H1 (cell line): Measurements from ENCODE around the gene CACNB4. TPM values are rescaled to one million over a fixed set of nuclear protein-coding genes. Genes with fewer than 3 reads are reported as not detected.

Experiments
- CTCF ChIA-PET: fragments of 300-600 bp; sonication (Branson Sonifier 250); formaldehyde crosslinking; loops from one replicate; lab custom pipeline; 2021; ENCODE audit not compliant: partially characterized antibody; lab: Charles Lee
- POLR2A ChIA-PET: fragments of 300-600 bp; sonication (Branson Sonifier 250); formaldehyde crosslinking; loops from one replicate; lab custom pipeline; 2021; ENCODE audit warnings: inconsistent platforms; ENCODE audit not compliant: partially characterized antibody; lab: Charles Lee
- DNase-seq, 2 experiments: peaks; one replicate each; pipeline versions ENCODE4 v3.0.0 to v3.0.0-alpha.2; 2010 to 2022; ENCODE audit warnings: low spot score in 2 of 2, low read depth in 1 of 2, mixed read lengths in 1 of 2
- FAIRE-seq: peaks from 2 replicates; lab custom pipeline; 2011; peaks lifted over from hg19 to GRCh38; lab: Jason Lieb, UNC
- H2AFZ ChIP-seq: 2 replicates; pipeline ENCODE4 v1.8.1; 2012; ENCODE audit warnings: low read length, inconsistent platforms
- H2AK5ac ChIP-seq: 2 replicates; pipeline ENCODE4 v1.6.1; 2013; ENCODE audit warnings: low read depth, low read length
- H2BK120ac ChIP-seq: replicated peaks from 2 replicates; pipeline ENCODE3; 2013; ENCODE audit warnings: low read depth, low read length, inconsistent platforms
- H2BK12ac ChIP-seq: 2 replicates; pipeline ENCODE4 v1.6.1; 2013; ENCODE audit warnings: low read depth, low read length
- H2BK15ac ChIP-seq: 2 replicates; pipeline ENCODE4 v1.6.1; 2013; ENCODE audit warnings: low read length
- H2BK20ac ChIP-seq: 2 replicates; pipeline ENCODE4 v1.6.1; 2013; ENCODE audit warnings: low read length
- H2BK5ac ChIP-seq: 2 replicates; pipeline ENCODE4 v1.6.1; 2013; ENCODE audit warnings: low read depth, low read length
- H3K14ac ChIP-seq: 2 replicates; pipeline ENCODE4 v1.6.1; 2013; ENCODE audit warnings: inconsistent platforms; ENCODE audit not compliant: insufficient read length
- H3K18ac ChIP-seq: 2 replicates; pipeline ENCODE4 v1.6.1; 2013; ENCODE audit warnings: low read length; ENCODE audit errors: extremely low read depth
- H3K23ac ChIP-seq: 2 replicates; pipeline ENCODE4 v1.6.1; 2013; ENCODE audit warnings: inconsistent platforms; ENCODE audit not compliant: insufficient read length
- H3K23me2 ChIP-seq: 2 replicates; pipeline ENCODE4 v1.6.1; 2013; ENCODE audit warnings: low read depth, low read length
- H3K27ac ChIP-seq: 2 replicates; pipeline ENCODE4 v1.6.1; 2011; ENCODE audit warnings: low read depth, low read length, inconsistent platforms
- H3K27me3 ChIP-seq, 4 experiments: replicated peaks in 1 of 4; 1 replicate in 1 of 4; 2 replicates in 3 of 4; pipeline versions ENCODE4 v1.6.1 to v1.8.1; 2011 to 2013; ENCODE audit warnings: low read length in 3 of 4, mild to moderate bottlenecking in 3 of 4, inconsistent platforms in 2 of 4, mixed read lengths in 2 of 4, moderate library complexity in 1 of 4; ENCODE audit not compliant: control insufficient read depth in 3 of 4, insufficient read depth in 3 of 4; ENCODE audit errors: extremely low read depth in 1 of 4
- H3K36me3 ChIP-seq, 4 experiments: 2 replicates each; pipeline versions ENCODE4 v1.6.1 to v1.8.1; 2011 to 2013; ENCODE audit warnings: mild to moderate bottlenecking in 4 of 4, low read length in 3 of 4, moderate library complexity in 2 of 4, control low read depth in 1 of 4, inconsistent platforms in 1 of 4; ENCODE audit not compliant: insufficient read depth in 4 of 4, control insufficient read depth in 2 of 4
- H3K4ac ChIP-seq: replicated peaks from 2 replicates; pipeline ENCODE3; 2013; ENCODE audit warnings: low read length, low read depth, mixed read lengths, inconsistent platforms; ENCODE audit not compliant: insufficient read length
- H3K4me1 ChIP-seq, 4 experiments: replicated peaks in 1 of 4; 1 replicate in 1 of 4; 2 replicates in 3 of 4; pipeline versions ENCODE4 v1.6.1 to v1.8.1; 2011 to 2013; ENCODE audit warnings: low read length in 3 of 4, inconsistent platforms in 2 of 4, mixed read lengths in 1 of 4; ENCODE audit not compliant: insufficient read depth in 4 of 4, control insufficient read depth in 3 of 4
- H3K4me2 ChIP-seq, 2 experiments: 2 replicates each; pipeline versions ENCODE4 v1.6.1 to v1.8.1; 2011 to 2013; ENCODE audit warnings: low read depth in 2 of 2, low read length in 2 of 2, control low read depth in 1 of 2, inconsistent platforms in 1 of 2, mild to moderate bottlenecking in 1 of 2; ENCODE audit not compliant: insufficient read depth in 1 of 2
- H3K4me3 ChIP-seq, 4 experiments: fragments of 200-600, 300-600 bp in 1 of 4; sonication (generic), shearing (Covaris generic), sonication (Bioruptor Twin) in 1 of 4; 2 replicates each; pipeline versions ENCODE4 v1.5.1 to v1.8.1; 2011 to 2016; ENCODE audit warnings: low read length in 4 of 4, low read depth in 3 of 4, control low read depth in 2 of 4, inconsistent platforms in 2 of 4, mild to moderate bottlenecking in 2 of 4, mixed read lengths in 1 of 4, moderate library complexity in 1 of 4; ENCODE audit not compliant: insufficient read depth in 2 of 4; ENCODE audit errors: extremely low read depth in 1 of 4
- H3K56ac ChIP-seq: replicated peaks from 2 replicates; pipeline ENCODE3; 2013; ENCODE audit warnings: low read depth, mild to moderate bottlenecking, mixed read lengths, low read length, inconsistent platforms; ENCODE audit not compliant: insufficient read length
- H3K79me1 ChIP-seq: 2 replicates; pipeline ENCODE4 v1.6.1; 2013; ENCODE audit warnings: low read depth, low read length, control low read depth
- H3K79me2 ChIP-seq, 2 experiments: 2 replicates each; pipeline versions ENCODE4 v1.6.1 to v1.8.1; 2012 to 2013; ENCODE audit warnings: low read length in 2 of 2, mild to moderate bottlenecking in 2 of 2, inconsistent platforms in 1 of 2; ENCODE audit not compliant: insufficient read depth in 2 of 2, control insufficient read depth in 1 of 2
- H3K9ac ChIP-seq, 4 experiments: replicated peaks in 1 of 4; 1 replicate in 1 of 4; 2 replicates in 3 of 4; pipeline versions ENCODE4 v1.6.1 to v1.8.1; 2011 to 2013; ENCODE audit warnings: low read depth in 3 of 4, low read length in 3 of 4, control low read depth in 2 of 4, mild to moderate bottlenecking in 2 of 4, moderate library complexity in 2 of 4, inconsistent platforms in 1 of 4; ENCODE audit errors: extremely low read depth in 1 of 4
- H3K9me3 ChIP-seq, 2 experiments: 2 replicates each; pipeline versions ENCODE4 v1.6.1 to v1.8.1; 2012 to 2013; ENCODE audit warnings: mild to moderate bottlenecking in 2 of 2, moderate library complexity in 2 of 2, control low read depth in 1 of 2, inconsistent platforms in 1 of 2, low read depth in 1 of 2, low read length in 1 of 2, mixed read lengths in 1 of 2; ENCODE audit not compliant: insufficient read depth in 2 of 2
- H4K20me1 ChIP-seq, 2 experiments: replicated peaks in 1 of 2; 2 replicates each; pipeline versions ENCODE3 to v1.8.1; 2011 to 2013; ENCODE audit warnings: inconsistent platforms in 2 of 2, low read length in 2 of 2, mild to moderate bottlenecking in 1 of 2; ENCODE audit not compliant: insufficient read depth in 2 of 2, control insufficient read depth in 1 of 2
- H4K5ac ChIP-seq: 2 replicates; pipeline ENCODE4 v1.6.1; 2013; ENCODE audit warnings: low read length, low read depth, mixed read lengths, inconsistent platforms; ENCODE audit not compliant: insufficient read length
- H4K8ac ChIP-seq: 2 replicates; pipeline ENCODE4 v1.8.0; 2013; ENCODE audit warnings: mild to moderate bottlenecking, moderate library complexity, low read length, inconsistent platforms; ENCODE audit not compliant: insufficient read depth; ENCODE audit errors: extremely low read depth
- H4K91ac ChIP-seq: replicated peaks from 2 replicates; pipeline ENCODE3; 2013; ENCODE audit warnings: low read length, mixed read lengths, inconsistent platforms; ENCODE audit not compliant: insufficient read length
- ATF2 ChIP-seq: IDR thresholded peaks from 2 replicates; pipeline ENCODE4 v1.6.1; 2012; ENCODE audit warnings: low read length, inconsistent platforms
- ATF3 ChIP-seq: IDR thresholded peaks from 2 replicates; pipeline ENCODE4 v1.6.1; 2011; ENCODE audit warnings: low read depth, mild to moderate bottlenecking, low read length; ENCODE audit not compliant: insufficient read depth
- CEBPB ChIP-seq: IDR thresholded peaks from 2 replicates; pipeline ENCODE4 v1.6.1; 2012; ENCODE audit warnings: low read depth, low read length
- CHD2 ChIP-seq: IDR thresholded peaks from 2 replicates; pipeline ENCODE4 v1.6.1; 2012; ENCODE audit warnings: low read length, improper control_type of control experiment
- GTF2F1 ChIP-seq: IDR thresholded peaks from 2 replicates; pipeline ENCODE4 v1.6.1; 2012; ENCODE audit warnings: low read depth, low read length, improper control_type of control experiment, borderline replicate concordance
- MAFK ChIP-seq: IDR thresholded peaks from 2 replicates; pipeline ENCODE4 v1.6.1; 2012; ENCODE audit warnings: low read depth, mild to moderate bottlenecking, improper control_type of control experiment, low read length
- SIN3A ChIP-seq, 2 experiments: IDR thresholded peaks in 1 of 2; conservative IDR thresholded peaks in 1 of 2; 2 replicates each; pipeline ENCODE4 v1.6.1; 2011 to 2012; ENCODE audit warnings: low read length in 2 of 2, improper control_type of control experiment in 1 of 2, low read depth in 1 of 2, mild to moderate bottlenecking in 1 of 2
- SIRT6 ChIP-seq: IDR thresholded peaks from one replicate; pipeline ENCODE4 v1.7.1; 2012; ENCODE audit warnings: low read length, inconsistent platforms
- TAF1 ChIP-seq: IDR thresholded peaks from 2 replicates; pipeline ENCODE4 v1.6.1; 2011; ENCODE audit warnings: mild to moderate bottlenecking, low read depth, low read length
- TAF7 ChIP-seq: optimal IDR thresholded peaks from 2 replicates; pipeline ENCODE3; 2011; ENCODE audit warnings: low read depth, mild to moderate bottlenecking, inconsistent platforms, low read length, moderate library complexity, borderline replicate concordance
- USF2 ChIP-seq: IDR thresholded peaks from 2 replicates; pipeline ENCODE4 v1.6.1; 2011; ENCODE audit warnings: low read length, improper control_type of control experiment
- WGBS, 2 experiments: shearing (Covaris generic) in 1 of 2; methylation state at CpG; one replicate each; pipeline versions ENCODE4 v1.1.6 to v1.1.7; 2013 to 2015; ENCODE audit warnings: low lambda C conversion rate in 2 of 2, mixed read lengths in 2 of 2, inconsistent platforms in 1 of 2, low coverage in 1 of 2, missing lambda C conversion rate in 1 of 2; ENCODE audit not compliant: insufficient replicate concordance in 2 of 2, insufficient coverage in 1 of 2, insufficient read length in 1 of 2; ENCODE audit errors: extremely low coverage in 1 of 2, missing lambda C conversion rate in 1 of 2; 5-methylcytosine and 5-hydroxymethylcytosine counted together
- polyA plus RNA-seq, 7 experiments: library from polyadenylated mRNA; depleted of rRNA in 3 of 7; stranded (reverse) in 5 of 7; unstranded in 2 of 7; fragments of >200 nt in 5 of 7; fragments of 200-250 nt in 2 of 7; gene quantifications; 1 replicate in 5 of 7; 2 replicates in 1 of 7; 4 replicates in 1 of 7; pipeline versions ENCODE4 v1.2.1 to v1.2.3, GENCODE V29; 2011 to 2013; ENCODE audit warnings: missing spikeins in 2 of 7, mixed read lengths in 2 of 7
- total RNA-seq: library from RNA; stranded (reverse); fragmentation: NEBNext Ultra II Directional; extraction: Animal tissue kit (Norgen Biotek cat#: 25700); gene quantifications from 2 replicates; pipeline ENCODE4 v1.2.1, GENCODE V29; 2021

The CACNB4 gene
- total and polyA plus RNA-seq, 2 of the 8 experiments (the other 6 are each of a cell fraction or from before 2014, with no cell fraction given), result 2.0 to 4.0 TPM

GRCh38 chr2:152088006-152088405 is 10.8 kb downstream of the CACNB4 start:
- Histone ChIP-seq H4K8ac (no peak overlapping the region), H3K36me3 (no peaks in the 10 kb centered on the region), H3K79me2 (no peaks in the 10 kb centered on the region), H3K14ac (no peak overlapping the region), H2BK12ac (no peak overlapping the region), H3K56ac (no peak overlapping the region), H4K91ac (no peak overlapping the region), H3K27ac (no peak overlapping the region), H3K4ac (no peak overlapping the region), H4K5ac (no peak overlapping the region), H3K23ac (no peak overlapping the region), H3K27me3 (peaks cover 0 to 3% (median 0%) of the 10 kb centered on the region in 4 experiments; a peak in 2 of 7 replicates), H3K18ac (no peak overlapping the region), H2BK15ac (no peak overlapping the region), H4K20me1 (no peaks in the 10 kb centered on the region), H3K4me2 (no peak overlapping the region), H2BK120ac (no peak overlapping the region), H3K79me1 (no peaks in the 10 kb centered on the region), H3K4me3 (no peak overlapping the region), H3K9ac (no peak overlapping the region), H2BK5ac (no peak overlapping the region), H3K23me2 (no peaks in the 10 kb centered on the region; the same call in 1 of the 2 replicates), H2BK20ac (no peak overlapping the region), H2AK5ac (no peak overlapping the region), H2AFZ (no peak overlapping the region), H3K4me1 (no peaks in the 10 kb centered on the region), H3K9me3 (no peaks in the 10 kb centered on the region)
- WGBS, 2 experiments, result 90% methylated on average over 3 of the region's 3 CpGs; no CpG with 5 or more reads in 1 of the 2 experiments
- POLR2A ChIA-PET, result interaction anchor here (0.8 kb wide), 1 partner anchor 10 kb away, joined by 3 read pairs; no protein-coding TSS in a partner anchor
- CTCF ChIA-PET, result interaction anchor here (0.7 kb wide), 1 partner anchor 425 kb away, joined by 3 read pairs; no protein-coding TSS in a partner anchor
- FAIRE-seq (no peak), DNase-seq (no peak)
- no peak for TF ChIP-seq SIRT6
- no peak for TF ChIP-seq TAF1
- TF ChIP-seq CHD2, result no peak
- no peak for TF ChIP-seq GTF2F1
- TF ChIP-seq TAF7, result no peak
- TF ChIP-seq ATF2, result no peak
- no peak for TF ChIP-seq USF2
- no peak for TF ChIP-seq SIN3A (conservative IDR thresholded peaks at IDR 0.05 in 1 of 2, IDR thresholded peaks at IDR 0.05 in 1 of 2; ENCODE audit: low read depth in 1 of 2, low read length in 2 of 2)
- TF ChIP-seq MAFK, result no peak
- TF ChIP-seq ATF3, result no peak
- no peak for TF ChIP-seq CEBPB
